GM12891 (cell line): ENCODE results near the gene SPATS1.

Experiments
- POLR2A ChIP-seq: IDR thresholded peaks from 2 replicates; pipeline ENCODE4 v1.6.1; 2011; ENCODE audit warnings: low read depth, low read length, control low read depth
- POLR2AphosphoS5 ChIP-seq: IDR thresholded peaks from 2 replicates; pipeline ENCODE4 v1.6.1; 2011; ENCODE audit warnings: low read depth, low read length, control low read depth
- SPI1 ChIP-seq: IDR thresholded peaks from 2 replicates; pipeline ENCODE4 v1.6.1; 2011; ENCODE audit warnings: low read depth, low read length, control low read depth
- TAF1 ChIP-seq: IDR thresholded peaks from 2 replicates; pipeline ENCODE4 v1.6.1; 2011; ENCODE audit warnings: low read depth, low read length, control low read depth

DNA sequence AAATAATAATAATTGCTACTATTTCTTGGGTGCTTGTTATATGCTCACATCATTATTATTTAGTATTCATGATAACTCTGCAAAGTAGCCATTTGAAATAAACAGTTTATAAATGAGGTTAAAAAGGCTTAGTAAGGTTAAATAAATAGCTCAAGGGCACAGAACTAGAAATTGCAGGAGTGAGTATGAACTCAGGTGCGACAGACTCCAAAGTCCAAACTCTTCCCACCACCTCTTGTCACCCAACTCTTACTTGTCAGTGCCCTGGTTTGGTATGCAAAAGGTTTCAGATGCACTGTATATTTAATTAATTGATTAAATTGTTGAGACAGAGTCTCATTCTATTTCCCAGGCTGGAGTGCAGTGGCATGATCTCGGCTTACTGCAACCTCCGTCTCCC is 24.3 kb downstream of the SPATS1 start:
- TF ChIP-seq POLR2AphosphoS5: no peak
- no peak for TF ChIP-seq POLR2A
- TF ChIP-seq TAF1: no peak
- no peak for TF ChIP-seq SPI1
